PC-3 (cell line): ENCODE data around the gene DDTL. TPM values are rescaled to one million over a fixed set of nuclear protein-coding genes. Genes with fewer than 3 reads are reported as not detected.

Source experiments
- ATAC-seq: fragments of 200-7000 bp; cut with Tn5 transposase; 2 replicates; pipeline ENCODE4 v1.9.1; 2020; ENCODE audit warnings: mild to moderate bottlenecking, moderate library complexity
- BruUV-seq: library from RNA; stranded (reverse); fragments of 400-500 nt; replicated peaks from 2 replicates; lab custom pipeline; 2021; lab: Mats Ljungman, UMichigan
- CTCF ChIA-PET: fragments of 300-600 bp; sonication (Branson Sonifier 250); formaldehyde crosslinking; loops from one replicate; lab custom pipeline; 2022; ENCODE audit warnings: antibody characterized with exemption; lab: Charles Lee
- POLR2A ChIA-PET: fragments of 300-600 bp; sonication (Branson Sonifier 250); formaldehyde crosslinking; loops from one replicate; lab custom pipeline; 2022; ENCODE audit warnings: antibody characterized with exemption; ENCODE audit not compliant: unreplicated experiment; lab: Charles Lee
- DNase-seq: peaks from one replicate; pipeline ENCODE4 v3.0.0-alpha.2; 2015
- H2AFZ ChIP-seq: fragments of 300-600 bp; sonication (generic); 2 replicates; pipeline ENCODE4 v1.6.0; 2016; ENCODE audit warnings: antibody characterized with exemption, low read length
- H3F3A ChIP-seq: fragments of 300-600 bp; sonication (generic); one replicate; pipeline ENCODE4 v1.6.0; 2017; ENCODE audit warnings: antibody characterized with exemption, low read length, control low read depth, mild to moderate bottlenecking; ENCODE audit not compliant: unreplicated experiment
- H3K27ac ChIP-seq: fragments of 300-600 bp; sonication (generic); 2 replicates; pipeline ENCODE4 v1.5.1; 2016; ENCODE audit warnings: mild to moderate bottlenecking, low read length
- H3K27me3 ChIP-seq: fragments of 300-600 bp; sonication (generic); 2 replicates; pipeline ENCODE4 v1.6.1; 2016; ENCODE audit warnings: low read length, mixed read lengths
- H3K36me3 ChIP-seq: fragments of 300-600 bp; sonication (generic); 2 replicates; pipeline ENCODE4 v1.6.1; 2016; ENCODE audit warnings: low read depth, mixed run types, low read length, mixed read lengths
- H3K4me1 ChIP-seq: fragments of 300-600 bp; sonication (generic); 2 replicates; pipeline ENCODE4 v1.5.1; 2016; ENCODE audit warnings: low read length; ENCODE audit not compliant: insufficient read depth
- H3K4me2 ChIP-seq: fragments of 300-600 bp; sonication (generic); 2 replicates; pipeline ENCODE4 v1.6.0; 2016; ENCODE audit warnings: low read length
- H3K4me3 ChIP-seq: fragments of 300-600 bp; sonication (generic); 2 replicates; pipeline ENCODE4 v1.5.1; 2016; ENCODE audit warnings: mild to moderate bottlenecking, low read length, mixed read lengths
- H3K79me2 ChIP-seq: fragments of 300-600 bp; sonication (generic); 2 replicates; pipeline ENCODE4 v1.6.1; 2017; ENCODE audit warnings: low read length, mixed read lengths
- H3K9ac ChIP-seq: fragments of 300-600 bp; sonication (generic); 2 replicates; pipeline ENCODE4 v1.6.0; 2016; ENCODE audit warnings: mild to moderate bottlenecking, low read length
- H3K9me2 ChIP-seq: fragments of 300-600 bp; sonication (generic); replicated peaks from 2 replicates; pipeline ENCODE4 v1.6.1; 2016; ENCODE audit warnings: mixed run types, low read length, mixed read lengths
- H3K9me3 ChIP-seq: fragments of 300-600 bp; sonication (generic); 2 replicates; pipeline ENCODE4 v1.6.1; 2016; ENCODE audit warnings: low read length, mixed read lengths
- H4K20me1 ChIP-seq: fragments of 300-600 bp; sonication (generic); 2 replicates; pipeline ENCODE4 v1.6.1; 2016; ENCODE audit warnings: low read length, mixed read lengths
- CTCF ChIP-seq: fragments of 300-600 bp; sonication (generic); conservative IDR thresholded peaks from 2 replicates; pipeline ENCODE4 v1.5.1; 2017; ENCODE audit warnings: antibody characterized with exemption, low read depth, mild to moderate bottlenecking, low read length
- EZH2 ChIP-seq: fragments of 300-600 bp; sonication (generic); IDR thresholded peaks from one replicate; pipeline ENCODE4 v1.6.1; 2017; ENCODE audit warnings: antibody characterized with exemption, mild to moderate bottlenecking, low read length; ENCODE audit not compliant: unreplicated experiment
- EZH2phosphoT487 ChIP-seq: fragments of 300-600 bp; sonication (generic); IDR thresholded peaks from 2 replicates; pipeline ENCODE4 v1.6.1; 2018; ENCODE audit warnings: mild to moderate bottlenecking, antibody characterized with exemption, low read length, borderline replicate concordance
- intact Hi-C: fragments of 100-400 bp; cut with micrococcal nuclease; formaldehyde crosslinking; loops from 2 replicates; pipeline ENCODE4 v1.9.0; 2023
- total RNA-seq: library from RNA; depleted of rRNA; stranded (reverse); fragments of >200 nt; gene quantifications from 2 replicates; pipeline ENCODE4 v1.2.3, GENCODE V29; 2014

DDTL gene
- total RNA-seq, 1 experiment from 2014 or later = 0.73 TPM

- ATAC-seq = no peak
- POLR2A ChIA-PET = no interaction called here
- Histone ChIP-seq H3K9me3 (no peaks in the 10 kb centered on the region), H3K27ac (no peak overlapping the region), H3K79me2 (no peaks in the 10 kb centered on the region), H3F3A (no peaks in the 10 kb centered on the region), H4K20me1 (no peaks in the 10 kb centered on the region), H3K36me3 (no peaks in the 10 kb centered on the region), H2AFZ (no peak overlapping the region), H3K9ac (no peak overlapping the region), H3K4me1 (no peaks in the 10 kb centered on the region), H3K4me3 (no peak overlapping the region), H3K4me2 (no peak overlapping the region), H3K27me3 (no peaks in the 10 kb centered on the region), H3K9me2 (no peaks in the 10 kb centered on the region)
- BruUV-seq = no TSS peak
- DNase-seq = no peak
- intact Hi-C loops = no loop called here
- no peak for TF ChIP-seq CTCF
- no peak for TF ChIP-seq EZH2
- no peak for TF ChIP-seq EZH2phosphoT487
- CTCF ChIA-PET = no interaction called here
These were observed 37.2 kb downstream of the DDTL start for GRCh38 chr22:24003887-24004286.

GRCh38 chr22:24005201-24005600, 38.5 kb downstream of the DDTL start, which contains the start of gene GSTT4:
TSS of gene GSTT4 (minus strand) at chr22:24005453. CDS start at chr22:24005356, 97 bp downstream.
- H3K27me3 ChIP-seq = no peaks in the 10 kb centered on the region
- no TSS peak for BruUV-seq
- no peak for ATAC-seq
- no peaks in the 10 kb centered on the region for H3K9me3 ChIP-seq
- H3F3A ChIP-seq = no peaks in the 10 kb centered on the region
- H3K4me1 ChIP-seq = no peaks in the 10 kb centered on the region
- H3K36me3 ChIP-seq = no peaks in the 10 kb centered on the region
- ChIA-PET CTCF (no interaction called here), POLR2A (no interaction called here)
- TF ChIP-seq EZH2phosphoT487 = no peak
- no peak for TF ChIP-seq CTCF
- TF ChIP-seq EZH2 = no peak
- no peak within 1 kb of the TSS for H3K9ac ChIP-seq
- H2AFZ ChIP-seq = no peak within 1 kb of the TSS
- no peaks in the 10 kb centered on the region for H3K79me2 ChIP-seq
- H3K27ac ChIP-seq = no peak within 1 kb of the TSS
- DNase-seq = no peak
- intact Hi-C loops = no loop called here
- no peak within 1 kb of the TSS for H3K4me2 ChIP-seq
- H3K9me2 ChIP-seq = no peaks in the 10 kb centered on the region
- no peaks in the 10 kb centered on the region for H4K20me1 ChIP-seq
- no peak within 1 kb of the TSS for H3K4me3 ChIP-seq

- no peak overlapping the region for H2AFZ ChIP-seq
These were observed 39.7 kb downstream of the DDTL start for GRCh38 chr22:24006207-24006913.

More at GRCh38 chr22:24006207-24006913, 39.7 kb downstream of the DDTL start:
- Histone ChIP-seq H3K4me2 (no peak overlapping the region), H3K9ac (no peak overlapping the region), H3K79me2 (peaks cover 1% of the 10 kb centered on the region), H3K9me3 (no peaks in the 10 kb centered on the region), H3K9me2 (no peaks in the 10 kb centered on the region), H3K36me3 (no peaks in the 10 kb centered on the region), H3K4me3 (no peak overlapping the region), H4K20me1 (no peaks in the 10 kb centered on the region), H3K27ac (no peak overlapping the region), H3K4me1 (no peaks in the 10 kb centered on the region), H3K27me3 (no peaks in the 10 kb centered on the region), H3F3A (no peaks in the 10 kb centered on the region)
- intact Hi-C loops = no loop called here
- ATAC-seq = no peak
- TF ChIP-seq EZH2 (no peak), EZH2phosphoT487 (no peak), CTCF (no peak)
- DNase-seq = no peak
- CTCF ChIA-PET = no interaction called here
- no TSS peak for BruUV-seq
- POLR2A ChIA-PET = no interaction called here
